ENCODE results near the gene PAPPA2. TPM values are rescaled to one million over a fixed set of nuclear protein-coding genes. Genes with fewer than 3 reads are reported as not detected.

PAPPA2 gene
- total and polyA plus RNA-seq, 2 of the 4 experiments (the other 2 are of a cell fraction): 0.10 to 0.18 TPM

- Histone ChIP-seq H3K56ac (ENCODE audit: extremely low read depth, insufficient read depth, low read length) (no peak overlapping the region), H2AFZ (replicated peaks; ENCODE audit: low read length, poor library complexity) (no peak overlapping the region), H3K79me1 (ENCODE audit: low read depth in 1 of 2, low read length in 2 of 2) (no peaks in the 10 kb centered on the region), H3K18ac (ENCODE audit: low read depth, low read length) (no peak overlapping the region), H2BK120ac (ENCODE audit: low read depth, low read length) (no peak overlapping the region), H2BK20ac (ENCODE audit: low read depth, low read length) (no peak overlapping the region), H4K8ac (ENCODE audit: low read depth in 2 of 2, low read length in 2 of 2) (no peak overlapping the region), H3K9me3 (ENCODE audit: control insufficient read depth, insufficient read depth, low read length) (peaks cover 6% of the 10 kb centered on the region; the same call in 1 of the 2 replicates), H3K23ac (ENCODE audit: low read depth, low read length) (no peak overlapping the region), H3K9ac (ENCODE audit: low read depth, low read length) (no peak overlapping the region), H3K9me1 (ENCODE audit: insufficient read depth, low read length) (no peaks in the 10 kb centered on the region), H4K5ac (ENCODE audit: low read depth, low read length) (no peak overlapping the region), H4K91ac (ENCODE audit: insufficient read depth, low read depth, low read length) (no peak overlapping the region), H3K4me3 (ENCODE audit: insufficient read depth, low read depth, low read length) (no peak overlapping the region), H2AK5ac (ENCODE audit: low read depth, low read length) (no peak overlapping the region), H3K4ac (ENCODE audit: low read depth, low read length) (no peak overlapping the region), H3K27ac (ENCODE audit: insufficient read depth, low read length) (no peak overlapping the region), H3K36me3 (ENCODE audit: control insufficient read depth, insufficient read depth, low read length) (no peaks in the 10 kb centered on the region), H3K4me1 (ENCODE audit: control insufficient read depth, insufficient read depth, low read length) (no peaks in the 10 kb centered on the region), H3K27me3 (ENCODE audit: control insufficient read depth, insufficient read depth, low read length) (no peaks in the 10 kb centered on the region), H4K20me1 (ENCODE audit: insufficient read depth, low read length) (no peaks in the 10 kb centered on the region), H2BK5ac (ENCODE audit: low read depth, low read length, poor library complexity, severe bottlenecking) (no peak overlapping the region), H2BK15ac (ENCODE audit: low read depth, low read length) (no peak overlapping the region), H3K14ac (replicated peaks; ENCODE audit: low read depth, low read length) (no peak overlapping the region), H3K4me2 (ENCODE audit: low read depth, low read length) (no peak overlapping the region), H2AK9ac (replicated peaks; ENCODE audit: low read depth, low read length, poor library complexity) (no peak overlapping the region)
- ChIA-PET CTCF (no interaction called here), POLR2A (ENCODE audit: unreplicated experiment) (no interaction called here)
- intact Hi-C loops (cut with micrococcal nuclease) (no loop called here), in situ Hi-C loops (cut with MboI; ENCODE audit: low sequenced_read_pairs) (no loop called here), dilution Hi-C loops (cut with HindIII; ENCODE audit: low sequenced_read_pairs, unreplicated experiment) (no loop called here)
- whole genome bisulfite sequencing, 2 experiments (ENCODE audit: extremely low coverage in 2 of 2, insufficient read length in 1 of 2): no CpG with 5 or more reads among the region's 4 CpGs
- TF ChIP-seq POLR2A (IDR thresholded peaks at IDR 0.05; ENCODE audit: low read depth, low read length): no peak
- TF ChIP-seq MXI1 (IDR thresholded peaks at IDR 0.05; ENCODE audit: borderline replicate concordance, low read depth, low read length): no peak
- TF ChIP-seq BHLHE40 (IDR thresholded peaks at IDR 0.05; ENCODE audit: low read depth, low read length): no peak
- TF ChIP-seq SMC3 (IDR thresholded peaks at IDR 0.05; ENCODE audit: low read depth, low read length): no peak
- DNase-seq (no peak), ATAC-seq (ENCODE audit: low read depth) (no peak)
- no TSS peak for BruUV-seq (replicated peaks)
Measured at GRCh38 chr1:176517484-176517883, 54.5 kb downstream of the PAPPA2 start.
